SKM-1 (cell line): Measurements from ENCODE around the gene DMXL2.
"Not testable (repeated sequence)": the region's sequence is repeated elsewhere in the genome, so short reads cannot be mapped to it uniquely, and the experiment has no call there.

Source experiments
- DNase-seq: peaks from one replicate; lab custom pipeline; 2025; ENCODE audit not compliant: unreplicated experiment; lab: John Stamatoyannopoulos, UW

Gene DMXL2

DNA sequence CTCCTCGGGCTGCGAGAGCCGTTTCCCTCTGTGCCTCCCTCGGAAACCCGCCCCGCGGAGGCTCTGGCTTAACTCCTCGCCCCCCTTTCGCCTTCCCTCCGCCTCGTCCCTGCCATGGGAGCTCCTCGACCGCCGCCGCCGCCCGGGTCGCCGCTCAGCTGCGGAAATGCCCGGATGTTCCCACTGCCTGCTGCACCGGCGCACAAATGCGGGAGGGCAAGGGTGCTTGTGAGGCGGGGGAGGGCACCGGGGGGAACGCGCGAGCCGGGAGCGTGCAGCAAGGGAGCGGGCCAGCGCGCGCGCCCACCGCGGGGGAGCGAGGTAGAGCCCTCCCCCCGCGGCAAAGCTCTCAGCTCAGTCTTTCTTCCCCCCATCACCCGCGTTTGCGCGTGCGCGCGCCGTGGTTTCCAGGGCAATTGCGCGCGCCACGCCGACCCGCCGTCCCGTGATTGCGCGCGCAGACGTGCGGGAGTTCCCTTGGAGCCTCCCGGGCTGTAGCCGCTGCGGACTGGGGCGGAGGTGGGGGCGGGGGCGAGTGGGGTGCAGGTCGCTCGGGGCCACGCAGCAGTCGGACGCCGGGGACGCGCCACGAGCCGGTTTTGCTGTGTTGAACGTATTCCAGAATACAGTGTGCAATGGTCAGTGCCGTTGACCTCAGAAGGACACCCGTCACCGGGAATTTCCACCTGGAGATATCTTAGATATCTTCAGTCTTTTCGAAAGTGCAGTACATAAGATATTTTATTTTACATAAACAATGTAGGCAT is at the start of gene DMXL2:
Gene DMXL2 (minus strand): TSS at position 168 of the 767 bp plus-strand sequence. CDS start 226 bp downstream, outside the sequence.
- DNase-seq = peak; percentile 58

GRCh38 chr15:51672155-51672687 is 49.6 kb upstream of the DMXL2 start:
- peak; percentile 88 for DNase-seq

DNA sequence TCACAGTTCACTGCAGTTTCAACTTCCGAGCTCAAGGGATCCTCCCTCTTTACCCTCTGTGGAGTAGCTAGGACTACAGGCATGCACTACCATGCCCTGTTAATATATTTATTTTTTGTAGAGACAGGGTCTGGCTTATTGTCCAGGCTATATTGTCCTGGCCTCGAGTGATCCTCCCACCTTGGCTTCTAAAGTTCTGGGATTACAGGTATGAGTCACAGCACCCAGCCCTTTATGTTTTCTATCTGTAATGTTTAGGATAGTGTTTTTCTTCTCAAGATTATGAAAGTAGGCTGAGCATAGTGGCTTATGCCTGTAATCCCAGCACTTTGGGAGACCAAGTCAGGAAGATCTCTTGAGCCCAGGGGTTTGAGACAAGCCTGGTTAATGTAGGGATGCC is 46.8 kb upstream of the DMXL2 start:
- no peak for DNase-seq

DNA sequence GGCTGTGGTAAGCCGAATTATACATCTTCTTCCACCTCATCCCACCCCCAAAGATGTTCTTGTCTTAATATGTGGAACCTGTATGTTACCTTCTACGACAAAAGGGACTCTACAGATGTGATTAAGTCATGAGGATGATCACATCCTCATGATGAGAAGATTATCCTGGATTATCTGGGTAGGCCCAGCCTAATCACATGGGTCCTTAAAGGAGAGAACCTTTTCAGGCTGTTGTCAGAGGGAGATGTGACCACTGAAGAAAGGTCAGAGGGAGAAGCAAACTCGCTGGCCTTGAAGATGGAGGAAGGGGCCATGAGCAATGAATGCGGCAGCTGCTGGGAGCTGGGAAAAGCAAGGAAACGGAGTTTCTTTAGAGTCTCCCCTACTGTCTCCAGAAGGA is 45.9 kb upstream of the DMXL2 start:
- DNase-seq = no peak

DNA sequence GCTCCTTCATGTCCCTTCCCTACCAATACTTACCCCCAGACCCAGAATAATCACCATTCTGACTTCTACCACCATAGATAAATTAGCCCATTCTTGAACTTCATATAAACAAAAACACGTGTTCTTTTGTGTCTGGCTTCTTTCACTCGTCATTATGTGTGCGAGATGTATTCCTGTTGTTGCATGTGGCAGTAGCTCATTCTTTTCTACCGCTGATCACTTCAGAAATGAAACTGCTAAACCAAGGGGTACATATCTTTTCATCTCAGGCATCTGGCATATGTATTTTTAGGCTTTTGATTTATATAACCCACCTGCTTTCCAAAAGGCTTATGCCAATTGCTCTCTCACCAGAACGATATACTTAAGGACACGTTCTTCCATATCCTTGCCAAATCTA is 44.9 kb upstream of the DMXL2 start:
- DNase-seq = no peak

DNA sequence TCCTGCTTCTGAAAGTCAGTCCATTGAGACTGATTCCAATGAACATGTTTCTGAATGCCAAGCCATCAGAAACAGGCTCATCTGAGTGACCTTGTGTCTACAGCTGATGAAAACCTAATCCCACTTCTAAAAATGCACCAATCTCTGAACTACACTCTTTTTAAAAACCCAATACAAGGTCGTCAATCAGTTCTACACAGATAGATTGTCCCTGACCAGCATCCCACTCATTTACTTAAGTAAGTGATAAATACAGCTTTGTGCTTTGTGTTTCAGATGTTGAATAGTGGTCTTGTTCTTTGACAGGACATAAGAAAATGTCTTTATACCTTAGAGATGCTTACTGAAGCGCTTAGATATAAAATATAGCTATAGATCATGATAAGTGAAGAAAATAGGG is 38.5 kb upstream of the DMXL2 start:
- DNase-seq = no peak

GRCh38 chr15:51658664-51659063 is 36.1 kb upstream of the DMXL2 start:
- peak; percentile 87 for DNase-seq

GRCh38 chr15:51655401-51656057 is 33.0 kb upstream of the DMXL2 start:
- not testable (repeated sequence) for DNase-seq

- DNase-seq = no peak
Observed at GRCh38 chr15:51652084-51652668, 29.6 kb upstream of the DMXL2 start.

GRCh38 chr15:51649659-51650521 is 27.3 kb upstream of the DMXL2 start:
- peak; percentile 87 for DNase-seq

- not testable (repeated sequence) for DNase-seq
Observed at GRCh38 chr15:51648643-51649042, 26.1 kb upstream of the DMXL2 start.

GRCh38 chr15:51648101-51648500 is 25.5 kb upstream of the DMXL2 start:
- DNase-seq = not testable (repeated sequence)

DNA sequence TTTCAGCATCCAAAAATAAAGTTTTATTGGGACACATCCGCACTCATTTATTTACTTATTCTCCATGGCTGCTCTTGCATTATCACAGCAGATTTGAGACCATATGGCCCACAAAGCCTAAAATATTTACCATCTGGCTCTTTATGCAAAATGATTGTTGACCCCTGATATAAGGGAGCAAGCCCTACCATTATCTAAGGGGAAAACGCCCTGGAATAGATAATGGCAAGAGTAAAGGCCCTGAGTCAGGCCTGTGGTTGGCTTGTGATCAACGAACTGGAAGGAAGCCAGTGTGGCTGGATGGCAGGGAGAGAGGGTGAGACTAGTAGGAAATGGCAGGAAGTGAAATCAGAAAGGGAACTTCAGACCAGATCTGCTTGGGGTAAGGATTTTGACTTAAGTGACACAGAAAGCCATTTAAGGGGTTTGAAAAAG is 24.6 kb upstream of the DMXL2 start:
- DNase-seq = peak; percentile 86

DNA sequence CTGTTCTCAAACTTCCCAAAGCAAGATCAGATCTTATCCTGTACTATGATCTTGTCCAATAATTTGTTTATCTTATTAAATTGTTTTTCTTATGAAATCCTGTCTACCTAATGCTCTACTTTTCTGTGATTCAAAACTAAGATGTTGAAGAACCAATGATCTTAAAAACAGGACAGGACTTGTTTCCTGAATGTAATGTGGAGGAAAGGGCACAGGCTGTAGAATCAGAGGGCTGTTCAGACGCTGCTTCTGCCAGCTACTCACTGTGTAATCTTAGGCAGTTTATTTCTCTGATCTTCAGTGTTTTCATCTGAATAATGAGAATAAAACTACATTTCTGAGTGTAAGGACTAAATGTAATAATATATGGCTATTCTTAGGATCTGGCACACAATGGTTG is 20.1 kb upstream of the DMXL2 start:
- DNase-seq = no peak

- peak; percentile 19 for DNase-seq
Observed at GRCh38 chr15:51641490-51642130, 19.0 kb upstream of the DMXL2 start.

DNA sequence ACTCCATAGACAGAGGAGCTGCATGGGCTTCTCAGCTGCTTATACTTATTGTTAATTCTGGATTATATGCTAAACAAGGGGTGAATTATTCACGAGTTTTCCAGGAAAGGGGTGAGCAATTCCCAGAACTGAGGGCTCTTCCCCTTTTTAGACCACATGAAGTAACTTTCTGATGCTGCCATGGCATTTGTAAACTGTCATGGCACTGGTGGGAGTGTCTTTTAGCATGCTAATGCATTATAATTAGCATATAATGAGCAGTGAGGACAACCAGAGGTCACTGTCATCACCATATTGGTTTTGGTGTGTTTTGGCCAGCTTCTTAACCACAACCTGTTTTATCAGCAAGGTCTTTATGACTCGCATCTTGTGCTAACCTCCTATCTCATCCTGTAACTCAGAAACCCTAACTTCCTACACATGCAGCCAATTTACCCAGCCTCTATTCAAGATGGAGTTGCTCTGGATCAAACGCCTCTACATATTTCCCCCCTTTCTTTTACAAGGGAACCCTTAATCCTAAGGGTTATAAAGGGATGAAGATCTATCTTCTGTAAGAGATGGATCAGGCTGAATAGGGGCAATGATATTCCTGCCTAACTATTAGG is 12.1 kb upstream of the DMXL2 start:
- DNase-seq = no peak

DNA sequence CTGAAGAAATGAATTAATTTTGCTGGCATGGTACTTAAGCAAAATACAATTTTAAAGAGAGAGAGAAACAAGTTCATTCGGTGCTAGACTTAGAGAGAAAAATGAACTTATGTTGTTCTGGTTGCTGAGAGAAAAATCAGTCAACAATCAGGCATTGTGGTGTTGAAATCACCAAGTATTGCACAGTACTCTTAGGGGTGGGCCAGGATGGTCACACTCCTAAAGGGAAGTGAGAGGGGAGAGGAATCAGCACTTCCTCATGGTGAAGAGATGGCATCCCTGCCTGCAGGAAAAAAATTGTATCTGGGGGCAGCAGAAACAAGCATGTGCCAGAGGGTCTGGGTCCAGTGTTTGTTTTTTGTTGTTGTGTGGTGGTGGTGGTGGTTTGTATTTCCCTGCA is 7.0 kb upstream of the DMXL2 start:
- DNase-seq = peak; percentile 84

DNA sequence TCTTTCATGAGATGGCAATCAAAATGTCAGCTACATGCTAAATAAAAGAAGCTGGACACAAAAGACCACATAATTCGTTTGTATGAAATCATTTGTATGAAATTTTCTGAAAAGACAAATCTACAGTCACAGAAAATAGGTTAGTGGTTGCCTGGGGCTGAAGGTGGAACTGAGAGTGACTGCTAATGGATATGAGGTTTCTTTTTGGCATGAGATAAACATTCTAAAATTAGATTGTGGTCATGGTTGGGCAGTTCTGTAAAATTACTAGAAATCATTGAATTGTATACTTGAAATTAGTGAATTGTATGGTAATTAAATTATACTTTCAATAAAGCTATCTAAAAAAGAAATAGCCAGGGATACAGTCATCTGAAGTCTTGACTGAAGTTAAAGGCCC is 2.7 kb upstream of the DMXL2 start:
- DNase-seq = no peak

DNA sequence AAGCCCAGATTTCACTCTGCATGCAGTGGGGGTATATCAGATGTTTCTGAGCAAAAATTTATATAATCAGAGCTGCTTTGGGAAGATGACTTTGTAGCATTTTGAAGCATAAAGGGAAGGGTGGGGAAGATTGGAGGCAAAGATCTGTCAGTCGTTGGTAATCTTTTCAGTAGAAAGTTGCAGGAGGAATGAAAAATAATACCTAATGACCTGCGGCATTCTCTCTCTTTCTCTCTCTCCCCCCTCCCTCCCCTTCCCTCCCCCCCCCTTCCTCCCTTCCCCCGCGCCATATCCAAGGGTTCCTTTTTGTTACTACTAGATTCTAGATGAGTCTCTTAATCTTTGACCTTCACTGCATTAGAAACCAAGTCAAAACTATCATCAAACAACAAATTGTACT is 1.5 kb upstream of the DMXL2 start:
- no peak for DNase-seq

- peak; percentile 42 for DNase-seq
Observed at GRCh38 chr15:51623386-51623938, 891 bp upstream of the DMXL2 start.
